Endodermal cell (in vitro differentiated cells): ENCODE results near the gene DDX5. TPM values are rescaled to one million over a fixed set of nuclear protein-coding genes. Genes with fewer than 3 reads are reported as not detected.

ENCODE experiments used
- DNase-seq: peaks from one replicate; pipeline ENCODE4 v3.0.0-alpha.2; 2017
- H3K27ac ChIP-seq: 2 replicates; pipeline ENCODE4 v1.5.1; 2013; ENCODE audit warnings: mild to moderate bottlenecking, low read depth, low read length, moderate library complexity
- H3K27me3 ChIP-seq: 2 replicates; pipeline ENCODE4 v1.6.1; 2013; ENCODE audit warnings: mild to moderate bottlenecking, low read length, moderate library complexity; ENCODE audit not compliant: insufficient read depth, control insufficient read depth, poor library complexity, severe bottlenecking
- H3K36me3 ChIP-seq: 2 replicates; pipeline ENCODE4 v1.7.0; 2013; ENCODE audit warnings: mild to moderate bottlenecking, low read length, moderate library complexity; ENCODE audit not compliant: control insufficient read depth, insufficient read depth
- H3K4me1 ChIP-seq: one replicate; pipeline ENCODE4 v1.7.0; 2013; ENCODE audit warnings: low read length; ENCODE audit not compliant: control insufficient read depth, insufficient read depth
- H3K4me3 ChIP-seq: 2 replicates; pipeline ENCODE4 v1.5.1; 2013; ENCODE audit warnings: mild to moderate bottlenecking, low read length, moderate library complexity
- H3K9ac ChIP-seq: 2 replicates; pipeline ENCODE4 v1.6.1; 2013; ENCODE audit warnings: mild to moderate bottlenecking, low read length, moderate library complexity; ENCODE audit not compliant: poor library complexity, severe bottlenecking; ENCODE audit errors: extremely low read depth
- H3K9me3 ChIP-seq: 2 replicates; pipeline ENCODE4 v1.6.1; 2013; ENCODE audit warnings: mild to moderate bottlenecking, low read length, moderate library complexity; ENCODE audit not compliant: control insufficient read depth
- H3K27ac Mint-ChIP-seq: 2 replicates; pipeline ENCODE4 v1.8.0; 2020; ENCODE audit warnings: mixed read lengths
- H3K27me3 Mint-ChIP-seq: 2 replicates; pipeline ENCODE4 v1.8.0; 2021; ENCODE audit warnings: mild to moderate bottlenecking, mixed read lengths; ENCODE audit not compliant: insufficient read depth
- H3K36me3 Mint-ChIP-seq: 2 replicates; pipeline ENCODE4 v1.8.0; 2020; ENCODE audit warnings: low read depth, mixed read lengths
- H3K4me1 Mint-ChIP-seq: 2 replicates; pipeline ENCODE4 v1.8.0; 2020; ENCODE audit warnings: mixed read lengths
- H3K4me3 Mint-ChIP-seq: 2 replicates; pipeline ENCODE4 v1.8.0; 2020; ENCODE audit warnings: mild to moderate bottlenecking, moderate library complexity, mixed read lengths
- H3K9me3 Mint-ChIP-seq: 2 replicates; pipeline ENCODE4 v1.8.0; 2020; ENCODE audit warnings: mild to moderate bottlenecking, mixed read lengths
- WGBS, 2 experiments: methylation state at CpG; one replicate each; pipeline versions ENCODE4 v1.1.5 to v1.1.7; 2013; ENCODE audit warnings: missing lambda C conversion rate in 2 of 2, mixed read lengths in 1 of 2; ENCODE audit not compliant: insufficient coverage in 1 of 2, insufficient read length in 1 of 2; 5-methylcytosine and 5-hydroxymethylcytosine counted together
- total RNA-seq, 2 donors: library from RNA; stranded (reverse); fragmentation: NEBNext Ultra II Directional in 1 of 2; extraction: Animal tissue kit (Norgen Biotek cat#: 25700) in 1 of 2; gene quantifications; 2 replicates in 1 of 2; 3 replicates in 1 of 2; pipeline ENCODE4 v1.2.1, GENCODE V29; 2021
- TF ChIP-seq, protein P1 (sequence below): fragments of 200-600 bp; sonication (generic); conservative IDR thresholded peaks from 2 replicates; pipeline ENCODE4 v1.5.0; 2021; ENCODE audit warnings: antibody characterized with exemption, mild to moderate bottlenecking

The DDX5 gene
- total RNA-seq, 2 donors from 2014 or later, result 687 to 894 TPM

DNA sequence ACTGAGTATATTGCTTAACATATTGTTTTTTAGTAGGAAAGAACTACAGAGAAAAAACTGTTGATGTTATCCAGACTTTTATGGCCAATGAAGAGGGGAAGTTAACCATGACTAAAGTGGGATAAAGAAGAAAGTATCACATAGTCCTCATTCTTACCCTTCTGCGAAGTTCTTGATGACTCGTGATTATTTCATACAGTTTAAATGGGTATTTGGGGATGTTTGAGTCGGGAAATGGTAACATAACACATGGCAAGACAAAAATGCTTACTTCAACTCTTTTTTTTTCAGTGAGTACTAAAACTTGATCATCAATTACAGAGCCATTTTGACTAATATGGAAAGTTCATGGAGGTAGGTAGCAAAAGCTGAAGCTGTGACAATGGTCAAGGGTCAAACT is 14.1 kb downstream of the DDX5 start:
- Mint-ChIP-seq H3K4me1 (peaks cover 1% of the 10 kb centered on the region), H3K9me3 (peaks cover 5% of the 10 kb centered on the region), H3K4me3 (no peak overlapping the region), H3K27ac (no peak overlapping the region), H3K36me3 (peaks cover 65% of the 10 kb centered on the region), H3K27me3 (no peaks in the 10 kb centered on the region)
- H3K27ac ChIP-seq, result no peak overlapping the region
- H3K27me3 ChIP-seq, result no peaks in the 10 kb centered on the region
- no peak overlapping the region for H3K9ac ChIP-seq
- H3K4me1 ChIP-seq, result no peaks in the 10 kb centered on the region
- WGBS, 2 experiments, result 100% methylated on average over 3 of the region's 3 CpGs; no CpG with 5 or more reads in 1 of the 2 experiments
- H3K4me3 ChIP-seq, result no peak overlapping the region
- TF ChIP-seq, protein P1, sequence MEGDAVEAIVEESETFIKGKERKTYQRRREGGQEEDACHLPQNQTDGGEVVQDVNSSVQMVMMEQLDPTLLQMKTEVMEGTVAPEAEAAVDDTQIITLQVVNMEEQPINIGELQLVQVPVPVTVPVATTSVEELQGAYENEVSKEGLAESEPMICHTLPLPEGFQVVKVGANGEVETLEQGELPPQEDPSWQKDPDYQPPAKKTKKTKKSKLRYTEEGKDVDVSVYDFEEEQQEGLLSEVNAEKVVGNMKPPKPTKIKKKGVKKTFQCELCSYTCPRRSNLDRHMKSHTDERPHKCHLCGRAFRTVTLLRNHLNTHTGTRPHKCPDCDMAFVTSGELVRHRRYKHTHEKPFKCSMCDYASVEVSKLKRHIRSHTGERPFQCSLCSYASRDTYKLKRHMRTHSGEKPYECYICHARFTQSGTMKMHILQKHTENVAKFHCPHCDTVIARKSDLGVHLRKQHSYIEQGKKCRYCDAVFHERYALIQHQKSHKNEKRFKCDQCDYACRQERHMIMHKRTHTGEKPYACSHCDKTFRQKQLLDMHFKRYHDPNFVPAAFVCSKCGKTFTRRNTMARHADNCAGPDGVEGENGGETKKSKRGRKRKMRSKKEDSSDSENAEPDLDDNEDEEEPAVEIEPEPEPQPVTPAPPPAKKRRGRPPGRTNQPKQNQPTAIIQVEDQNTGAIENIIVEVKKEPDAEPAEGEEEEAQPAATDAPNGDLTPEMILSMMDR, result no peak
- no peak for DNase-seq
- H3K36me3 ChIP-seq, result peaks cover 58% of the 10 kb centered on the region
- H3K9me3 ChIP-seq, result peaks cover 4% of the 10 kb centered on the region

DNA sequence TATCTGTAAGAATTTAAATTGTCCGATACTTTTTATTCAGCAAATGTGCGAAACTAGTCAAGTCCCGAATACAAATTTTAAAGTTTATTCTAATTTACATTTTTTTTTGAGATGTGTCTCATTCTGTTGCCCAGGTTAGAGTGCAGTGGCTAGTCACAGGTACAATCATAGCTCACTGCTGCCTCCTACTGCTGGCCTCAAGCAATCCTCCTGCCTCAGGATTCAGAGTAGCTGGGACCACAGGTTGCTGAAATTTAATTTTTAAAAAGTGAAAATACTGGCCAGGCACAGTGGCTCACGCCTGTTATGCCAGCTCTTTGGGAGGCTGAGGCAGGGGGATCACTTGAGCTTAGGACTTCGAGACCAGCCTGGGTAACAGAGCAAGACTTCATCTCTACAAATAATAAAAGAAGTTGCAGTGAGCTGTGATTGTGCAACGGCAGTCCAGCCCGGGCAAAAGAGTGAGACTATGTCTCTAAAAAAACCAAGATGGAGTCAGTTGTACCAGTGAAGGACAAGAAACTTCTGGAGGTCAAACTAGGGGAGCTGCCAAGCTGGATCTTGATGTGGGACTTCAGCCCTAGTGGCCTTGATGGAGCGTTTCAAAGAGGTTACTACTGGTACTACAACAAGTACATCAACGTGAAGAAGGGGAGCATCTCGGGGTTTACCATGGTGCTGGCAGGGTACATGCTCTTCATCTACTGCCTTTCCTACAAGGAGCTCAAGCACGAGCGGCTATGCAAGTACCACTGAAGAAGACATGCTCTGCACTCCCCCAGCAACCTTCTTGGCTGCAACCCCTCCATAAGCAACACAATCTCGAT is 14.8 kb downstream of the DDX5 start:
- H3K9me3 Mint-ChIP-seq, result peaks cover 5% of the 10 kb centered on the region
- H3K4me3 Mint-ChIP-seq, result no peak overlapping the region
- Histone ChIP-seq H3K27ac (no peak overlapping the region), H3K27me3 (no peaks in the 10 kb centered on the region), H3K9me3 (peaks cover 4% of the 10 kb centered on the region), H3K36me3 (peaks cover 64% of the 10 kb centered on the region), H3K4me3 (no peak overlapping the region), H3K4me1 (no peaks in the 10 kb centered on the region), H3K9ac (no peak overlapping the region)
- TF ChIP-seq, protein P1, result peak; percentile 74
- no peaks in the 10 kb centered on the region for H3K4me1 Mint-ChIP-seq
- no peak overlapping the region for H3K27ac Mint-ChIP-seq
- DNase-seq, result peak; percentile 80
- peaks cover 67% of the 10 kb centered on the region for H3K36me3 Mint-ChIP-seq
- H3K27me3 Mint-ChIP-seq, result no peaks in the 10 kb centered on the region
- 85 to 98% methylated on average over 8 to 13 of the region's 13 CpGs for WGBS, 2 experiments

DNA sequence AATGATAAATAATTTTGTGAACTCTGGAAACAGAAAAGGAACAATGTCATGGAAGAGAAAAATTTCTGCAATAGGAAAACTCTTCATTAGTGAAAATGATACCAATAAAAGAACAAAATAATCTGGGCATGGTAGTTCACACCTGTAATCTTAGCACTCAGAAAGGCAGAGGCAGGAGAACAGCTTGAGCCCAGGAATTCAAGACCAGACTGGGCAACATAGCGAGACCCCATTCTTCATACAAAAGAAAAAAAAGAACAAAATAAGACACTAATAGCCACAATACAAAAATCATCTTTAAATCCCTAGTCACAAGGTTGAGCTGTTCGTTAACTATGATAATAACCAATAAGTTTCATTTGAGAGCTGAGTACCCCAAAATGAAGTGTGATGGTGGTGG is 17.8 kb downstream of the DDX5 start:
- Histone ChIP-seq H3K9ac (no peak overlapping the region), H3K4me1 (no peaks in the 10 kb centered on the region), H3K36me3 (peaks cover 87% of the 10 kb centered on the region), H3K9me3 (peaks cover 4% of the 10 kb centered on the region), H3K27ac (no peak overlapping the region), H3K27me3 (no peaks in the 10 kb centered on the region), H3K4me3 (no peak overlapping the region)
- Mint-ChIP-seq H3K27me3 (no peaks in the 10 kb centered on the region), H3K27ac (no peak overlapping the region), H3K4me1 (no peaks in the 10 kb centered on the region), H3K4me3 (no peak overlapping the region), H3K9me3 (peaks cover 5% of the 10 kb centered on the region), H3K36me3 (peaks cover 81% of the 10 kb centered on the region)
- WGBS, 2 experiments, result 95% methylated on average over 2 of the region's 2 CpGs; no CpG with 5 or more reads in 1 of the 2 experiments
- DNase-seq, result no peak
- TF ChIP-seq, protein P1, result no peak
